HG02885 (cell line): Measurements from ENCODE around the gene SGMS2.

Source experiments
- ATAC-seq: cut with Tn5 transposase; IDR thresholded peaks from one replicate; pipeline ENCODE4 v1.9.1; 2021; ENCODE audit warnings: mild to moderate bottlenecking; ENCODE audit not compliant: unreplicated experiment, poor library complexity

Gene SGMS2

DNA sequence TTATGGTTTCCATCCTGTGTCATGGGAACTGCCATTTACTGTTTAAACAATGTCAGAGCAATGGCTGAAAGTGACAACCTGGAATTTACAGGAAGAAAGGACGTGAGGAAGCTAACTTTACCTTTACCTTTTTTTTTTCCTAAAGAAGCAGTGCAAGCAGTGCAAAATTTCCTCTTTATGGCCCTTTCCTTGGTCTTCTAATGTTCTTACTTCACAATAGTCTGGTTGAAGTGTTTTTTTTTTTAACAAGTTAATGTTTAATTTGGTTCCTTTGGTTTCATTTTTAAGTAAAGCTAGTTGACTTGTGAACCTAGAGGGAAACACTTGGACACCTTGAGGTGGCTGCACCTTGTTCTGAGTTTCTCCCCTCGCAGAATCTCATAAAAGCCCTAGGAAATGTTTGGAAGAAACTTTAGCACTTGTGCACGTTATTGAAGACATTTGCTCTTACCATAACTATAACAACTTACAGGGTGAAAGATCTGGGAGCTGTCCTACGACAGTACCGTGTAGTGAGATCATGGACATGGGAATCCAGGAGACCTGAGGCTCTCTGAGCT, 1.8 kb downstream of the SGMS2 start:
- no peak for ATAC-seq

DNA sequence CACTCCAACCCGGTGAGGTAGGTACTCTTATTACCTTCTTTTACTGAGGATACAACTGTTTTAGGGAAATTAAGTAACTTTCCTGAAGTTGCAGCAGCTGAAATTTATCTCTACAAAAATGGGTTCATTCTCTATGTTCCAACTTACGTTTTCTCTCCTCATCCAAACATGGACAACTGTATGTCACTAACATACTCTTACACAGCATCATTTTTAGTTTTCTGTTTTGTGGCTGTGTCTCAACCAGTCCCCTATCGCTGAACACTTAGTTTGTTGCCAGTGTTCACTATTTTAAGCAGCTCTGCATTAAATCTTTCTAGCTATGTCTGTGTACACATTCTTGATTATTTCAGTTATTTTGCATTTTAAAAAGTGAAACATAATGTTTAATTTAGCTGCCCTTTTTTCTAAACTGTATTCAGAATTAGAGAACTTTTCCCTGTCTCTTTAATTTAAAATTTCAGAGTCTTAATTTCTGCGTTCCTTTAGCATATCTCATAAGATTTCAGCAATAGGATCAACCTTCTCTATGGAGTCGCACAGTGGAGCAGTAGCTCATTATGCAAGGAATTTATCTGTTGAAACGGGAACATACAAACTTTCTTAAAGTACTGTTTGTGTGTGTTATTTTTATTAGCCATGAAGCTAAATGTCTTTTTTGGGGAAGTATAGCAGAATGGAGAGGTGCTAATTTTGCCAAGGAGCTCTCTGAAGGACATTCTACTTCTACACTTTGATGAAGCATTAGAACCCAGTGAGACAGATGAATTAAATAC, 3.8 kb downstream of the SGMS2 start:
- no peak for ATAC-seq

DNA sequence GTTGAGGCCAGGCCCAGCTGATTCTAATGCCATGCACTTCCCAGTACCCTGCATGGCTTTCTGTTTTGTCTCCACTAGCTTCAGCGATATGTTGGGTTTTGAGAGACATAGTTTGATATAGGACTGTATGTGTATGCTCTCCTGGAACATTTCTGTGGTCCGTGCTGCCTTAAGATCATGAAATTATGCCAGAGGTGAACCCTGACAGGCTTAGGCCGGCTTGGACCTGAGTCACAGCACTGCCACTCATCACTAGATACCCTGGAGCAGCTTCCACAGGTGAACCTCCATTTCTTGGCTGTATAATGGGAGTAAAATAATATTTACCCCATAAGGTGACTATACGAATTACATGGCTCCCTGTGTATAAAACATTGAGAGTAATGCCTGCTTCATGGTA, 6.4 kb downstream of the SGMS2 start:
- ATAC-seq, result no peak

DNA sequence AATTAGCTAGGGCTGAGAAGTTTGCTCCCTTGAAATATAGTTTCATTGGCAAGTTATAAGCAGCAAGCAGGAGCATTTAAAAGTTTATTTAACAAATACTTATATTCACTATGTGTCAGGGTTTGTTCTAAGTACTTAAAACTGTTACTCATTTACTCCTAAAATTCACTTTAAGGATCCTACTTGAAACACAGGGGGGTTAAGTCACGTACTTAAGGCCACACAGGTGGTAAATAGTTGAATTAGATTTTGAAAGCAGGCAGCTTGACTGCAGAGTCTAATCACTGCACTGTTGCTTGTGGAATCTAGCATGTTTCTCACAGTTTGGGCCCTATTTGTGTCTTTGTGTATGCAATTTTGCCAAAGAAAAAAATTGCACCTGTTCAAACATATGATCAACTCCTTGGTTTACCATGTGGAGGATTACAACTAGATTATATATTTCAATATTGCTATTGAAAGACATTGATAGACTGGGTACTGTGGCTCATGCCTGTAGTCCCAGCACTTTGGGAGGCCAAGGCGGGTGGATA, 7.6 kb downstream of the SGMS2 start:
- no peak for ATAC-seq

DNA sequence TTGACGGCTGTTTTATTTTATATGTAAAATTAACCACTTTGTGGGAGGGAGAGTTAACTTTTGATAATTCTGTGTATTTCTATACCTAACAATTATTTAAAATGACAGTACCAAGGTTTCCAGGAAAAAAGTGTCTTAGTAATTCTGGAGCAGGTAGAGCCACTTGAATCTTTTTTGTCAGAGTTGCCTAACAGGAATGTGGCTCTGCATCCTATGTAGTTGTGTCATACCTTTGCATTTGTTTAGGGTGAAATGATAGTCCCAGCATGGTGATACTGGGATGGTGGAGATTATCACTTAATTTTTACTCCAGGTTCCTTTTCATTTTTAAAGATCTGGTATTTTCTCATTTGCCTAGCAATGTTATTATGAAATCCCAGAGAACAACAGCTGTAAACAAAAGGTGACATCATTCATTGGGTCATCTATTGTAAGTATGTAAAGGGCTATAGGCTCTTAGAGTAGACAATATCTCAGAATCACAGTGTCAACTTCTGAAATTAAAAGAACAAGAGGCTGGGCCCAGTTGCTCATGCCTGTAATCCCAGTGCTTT, 9.6 kb downstream of the SGMS2 start:
- no peak for ATAC-seq

DNA sequence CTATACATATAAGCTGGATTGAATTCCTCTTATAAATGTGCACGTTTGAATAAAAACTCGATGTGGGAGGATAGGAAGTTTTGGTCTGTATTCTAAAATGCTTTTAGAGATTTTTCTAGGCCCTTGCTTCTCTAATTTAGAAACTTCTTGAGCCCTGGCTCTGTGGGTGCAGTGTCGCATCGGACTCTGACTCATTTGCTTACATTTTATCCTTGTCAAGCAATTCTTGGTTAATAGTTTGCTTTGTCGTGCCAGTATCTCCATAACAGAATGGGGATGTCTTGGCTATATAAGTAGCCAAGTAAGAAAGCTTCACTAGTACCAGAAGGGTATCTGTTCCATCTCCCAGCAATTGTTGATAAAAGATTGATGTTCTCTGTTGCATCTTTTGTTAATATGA, 10.7 kb downstream of the SGMS2 start:
- no peak for ATAC-seq

DNA sequence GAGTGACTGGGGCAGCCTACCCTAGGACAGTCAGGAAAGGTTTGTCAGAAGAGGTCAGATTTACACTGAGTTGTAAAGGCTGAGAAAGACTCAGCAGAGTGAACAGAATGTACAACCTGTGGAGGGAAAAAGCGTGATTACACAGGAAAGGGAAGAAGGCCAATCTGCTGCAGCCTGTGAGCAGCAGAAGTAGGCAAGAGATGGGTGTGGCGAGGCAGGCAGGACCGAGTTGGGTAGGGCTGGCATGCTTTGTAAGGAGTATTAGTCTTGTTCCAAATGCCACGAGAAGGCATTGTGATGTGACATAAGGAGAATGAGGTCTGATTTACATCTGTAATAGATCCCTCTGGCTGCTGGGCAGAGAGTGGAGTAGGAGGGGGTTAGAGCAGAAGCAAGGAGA, 12.6 kb downstream of the SGMS2 start:
- ATAC-seq, result no peak

DNA sequence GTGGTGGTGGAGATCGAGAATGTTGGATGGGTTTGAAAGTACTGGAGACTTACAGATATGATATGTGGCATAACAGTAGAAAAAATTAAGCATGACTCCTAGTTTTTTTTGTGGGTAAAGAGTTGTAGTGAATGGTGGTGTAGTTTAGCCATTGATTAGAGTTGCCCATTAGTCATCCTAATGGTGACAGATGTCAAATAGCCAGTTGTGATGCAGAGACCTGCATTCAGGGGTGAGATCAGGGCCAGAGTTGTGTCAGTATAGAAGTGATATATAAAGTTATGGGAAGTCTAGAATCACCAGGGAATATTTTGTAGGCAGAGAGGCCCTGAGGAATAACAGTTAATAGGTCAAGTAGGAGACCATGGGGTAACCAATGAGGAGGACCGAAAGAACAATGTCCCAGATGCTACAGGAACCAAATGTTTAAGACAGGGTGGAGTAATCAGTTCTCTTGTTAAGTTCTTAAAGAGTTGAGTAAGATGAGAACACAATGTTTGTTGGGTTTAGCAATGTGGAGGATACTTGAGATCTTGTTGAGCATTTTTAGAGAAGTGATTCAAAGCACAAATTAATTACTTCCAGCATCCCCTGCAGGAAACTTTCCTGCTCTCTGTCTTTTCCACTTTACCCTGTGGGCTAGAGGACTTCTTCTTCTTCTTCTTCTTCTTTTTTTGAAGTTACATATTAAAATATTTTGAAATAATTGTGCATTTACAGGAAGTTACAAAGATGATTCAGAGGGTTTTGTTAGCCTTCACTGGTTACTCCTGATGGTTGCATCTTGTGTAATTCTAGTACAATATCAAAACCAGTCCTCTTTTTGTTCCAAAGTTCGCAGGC, 13.3 kb downstream of the SGMS2 start:
- ATAC-seq, result no peak

DNA sequence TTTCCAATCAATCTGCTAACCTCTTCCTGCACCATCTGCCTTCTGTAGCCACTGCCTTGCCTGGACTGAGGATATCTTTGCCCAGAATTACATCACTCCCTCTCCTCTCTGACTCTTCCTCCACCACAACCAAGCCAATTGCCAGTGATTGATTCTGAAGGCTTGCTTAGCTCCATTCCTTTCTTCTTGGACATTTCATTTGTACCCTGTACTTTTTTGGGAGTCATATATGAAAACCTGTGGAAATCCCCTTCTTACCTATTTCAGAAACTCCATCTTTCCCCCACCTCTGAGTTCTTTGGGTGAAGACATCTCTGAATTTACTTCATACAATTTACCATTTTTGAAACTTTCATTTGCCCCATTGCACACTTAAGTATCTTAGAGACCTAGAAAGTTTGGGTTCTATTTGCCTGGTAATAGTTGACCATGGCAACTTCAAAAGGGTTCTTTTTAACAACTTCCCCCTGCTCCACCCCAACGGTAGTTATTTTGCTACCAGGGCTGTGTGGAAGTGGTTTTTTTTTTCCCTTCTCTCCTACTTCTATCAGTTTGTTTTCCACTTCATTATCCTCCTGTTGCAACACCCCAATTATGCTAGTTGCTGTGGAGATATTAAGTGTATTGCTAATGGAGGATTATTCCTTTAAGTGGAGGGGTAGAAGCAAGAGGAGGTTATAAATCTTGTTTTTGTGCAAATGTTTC, 14.3 kb downstream of the SGMS2 start:
- no peak for ATAC-seq

DNA sequence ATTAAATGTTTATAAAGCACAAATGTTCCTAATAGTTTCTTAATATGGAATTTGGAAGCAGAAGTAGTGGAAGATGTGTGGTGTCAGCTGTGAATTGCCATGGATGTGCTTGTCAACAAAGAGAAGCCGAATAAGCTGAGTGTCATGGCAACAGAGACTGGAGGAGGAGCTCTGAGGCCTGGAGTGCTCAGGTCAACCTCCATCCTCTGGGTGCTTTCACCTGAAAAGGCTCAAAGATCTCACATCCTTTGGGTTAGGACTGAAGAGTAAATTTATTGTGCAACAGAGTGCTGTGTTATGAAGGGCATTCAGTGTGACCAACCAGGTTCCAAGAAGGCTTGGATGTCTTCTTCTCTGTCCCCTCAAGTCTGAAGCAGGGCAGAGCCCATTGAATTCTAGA, 18.7 kb downstream of the SGMS2 start:
- no peak for ATAC-seq

DNA sequence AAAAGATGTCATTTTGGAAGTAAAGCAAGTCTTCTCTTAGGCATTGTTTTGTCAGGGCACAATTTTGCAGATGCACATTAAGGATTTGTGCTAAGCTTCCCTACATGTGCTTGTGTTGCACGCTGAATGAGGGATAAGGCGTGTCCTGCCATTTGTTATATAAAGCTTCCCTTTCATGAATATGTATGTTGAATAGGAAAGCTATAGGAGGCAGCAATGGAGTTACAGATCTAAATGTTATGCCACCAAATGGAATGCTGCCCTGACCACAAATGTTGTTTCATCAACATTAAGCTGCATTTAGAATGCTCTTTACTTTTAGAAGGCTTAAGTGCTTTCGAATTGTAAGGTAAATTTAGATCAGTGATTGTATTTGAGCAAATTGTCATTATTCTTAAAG, 20.9 kb downstream of the SGMS2 start:
- no peak for ATAC-seq

DNA sequence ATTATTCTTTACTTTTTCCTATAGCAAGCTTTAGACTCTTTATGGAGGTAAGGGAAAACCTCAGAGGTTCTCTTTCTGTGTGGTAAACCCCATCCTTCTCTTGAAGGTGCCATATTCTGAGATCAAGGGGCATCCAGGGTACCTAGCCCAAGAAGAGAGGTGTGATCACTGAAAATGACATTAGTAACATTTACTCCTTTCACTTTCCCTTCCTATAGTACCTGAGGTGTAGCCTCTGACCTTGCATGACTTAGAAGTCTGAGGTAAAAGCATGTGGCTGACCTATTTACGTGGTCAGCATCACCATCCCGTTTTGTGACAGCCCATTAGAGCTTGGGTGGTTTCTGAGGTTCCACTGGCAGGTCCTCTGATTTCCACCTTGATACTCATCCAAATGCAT, 25.7 kb downstream of the SGMS2 start:
- ATAC-seq, result no peak

DNA sequence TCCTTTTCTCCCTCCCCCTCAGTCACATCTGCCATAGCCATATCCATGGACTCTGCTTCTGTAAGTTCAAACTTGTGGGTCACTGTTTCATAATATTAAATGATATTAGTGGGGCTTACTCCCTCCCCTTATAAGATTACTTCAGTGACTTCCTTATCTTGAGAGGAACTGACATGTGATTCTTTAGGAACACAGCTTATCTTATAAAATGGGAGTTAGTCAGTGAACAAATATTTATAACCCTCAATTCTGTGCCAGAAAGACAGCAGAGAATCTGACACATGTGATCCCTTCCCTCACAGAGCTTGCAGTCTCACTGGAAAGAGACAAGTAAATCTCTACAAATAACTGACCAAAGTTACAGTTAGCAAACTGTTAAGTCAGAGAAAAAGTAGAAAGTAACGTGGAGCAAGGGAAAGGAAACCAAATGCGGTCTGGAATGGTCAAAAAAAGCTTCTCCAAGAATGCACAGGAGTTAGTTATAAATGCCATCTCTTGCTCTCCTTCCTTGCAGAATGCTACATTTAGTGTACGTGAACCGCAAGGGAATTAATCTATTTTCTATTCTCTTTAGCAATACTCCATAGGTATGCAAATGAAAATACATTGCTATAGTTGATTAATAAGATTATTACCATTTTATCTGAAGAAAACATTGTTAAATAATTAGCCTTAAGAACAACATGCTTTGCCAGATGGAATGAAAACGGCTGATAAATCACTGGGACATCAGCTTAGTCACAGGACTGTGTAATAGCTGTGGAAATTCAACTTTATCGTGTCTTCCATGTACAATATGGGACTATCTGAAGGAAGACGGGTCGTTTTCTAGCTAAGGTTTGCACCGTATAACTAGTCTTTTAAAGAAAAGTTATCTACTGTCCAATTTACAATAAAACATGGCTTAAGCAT, 29.0 kb downstream of the SGMS2 start:
- no peak for ATAC-seq

DNA sequence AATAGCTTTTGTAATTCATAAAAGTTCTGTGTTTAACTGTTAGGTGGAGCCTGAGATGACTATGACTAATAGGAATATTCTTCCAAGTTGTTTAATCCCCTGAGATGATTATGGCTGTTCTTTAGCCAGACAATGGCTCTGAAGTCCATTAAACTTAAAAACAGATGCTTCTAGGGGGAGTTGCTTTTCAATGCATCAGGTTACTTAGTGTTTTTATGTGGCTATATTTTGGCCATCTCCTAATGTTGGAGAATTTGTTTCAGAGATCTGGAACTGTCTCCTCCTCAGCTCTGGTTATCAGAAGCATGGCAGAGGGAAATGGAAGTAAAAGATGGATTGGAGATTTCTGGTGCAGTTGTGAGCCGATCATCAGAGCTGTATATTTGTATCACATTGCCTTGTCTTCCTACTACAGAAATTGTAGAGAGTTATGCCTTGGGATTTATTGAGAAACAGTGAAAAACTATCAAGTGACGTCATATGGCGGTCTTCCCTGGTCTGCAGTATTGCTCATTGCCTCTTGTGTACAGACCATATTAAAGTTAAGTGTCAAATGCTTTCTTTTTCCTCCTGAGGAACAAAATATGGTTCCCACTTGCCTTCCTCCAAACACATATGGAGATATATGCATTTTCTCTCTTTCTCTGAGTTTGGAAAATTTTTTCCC, 29.8 kb downstream of the SGMS2 start:
- ATAC-seq, result no peak

DNA sequence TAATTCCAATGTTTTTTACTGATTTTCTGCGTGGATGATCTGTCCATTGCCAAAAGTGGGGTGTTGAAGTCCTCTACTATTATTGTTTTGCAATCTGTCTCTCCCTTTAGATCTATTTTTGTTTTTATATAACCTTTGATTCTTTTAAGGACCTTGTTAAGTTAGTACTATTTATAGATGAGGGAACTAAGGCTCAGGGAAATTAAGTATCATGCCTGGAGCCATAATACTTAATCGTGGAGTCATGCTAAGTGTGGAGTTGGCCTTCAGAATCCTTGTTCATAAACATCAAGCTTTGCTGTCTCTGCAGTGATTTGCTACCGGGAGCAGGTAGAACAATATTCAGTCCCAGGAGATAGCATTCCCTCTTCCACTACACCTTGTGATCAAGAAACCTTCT, 31.0 kb downstream of the SGMS2 start:
- ATAC-seq, result no peak

DNA sequence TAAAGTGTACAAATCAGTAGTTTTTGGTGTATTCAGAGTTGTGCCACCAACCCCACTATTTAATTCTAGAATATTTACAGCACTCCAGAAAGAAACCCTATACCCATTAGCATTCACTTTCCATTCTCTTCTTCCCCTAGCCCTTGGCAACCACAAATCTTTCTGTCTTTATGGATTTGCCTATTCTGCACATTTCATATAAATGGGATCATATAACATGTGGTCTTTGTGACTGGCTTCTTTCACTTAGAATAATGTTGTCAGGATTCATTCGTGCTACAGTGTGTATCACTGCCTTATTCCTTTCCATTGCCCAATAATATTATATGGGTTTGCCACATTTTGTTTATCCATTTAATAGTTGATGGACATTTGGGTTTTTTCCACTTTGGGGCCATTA, 32.2 kb downstream of the SGMS2 start:
- no peak for ATAC-seq

DNA sequence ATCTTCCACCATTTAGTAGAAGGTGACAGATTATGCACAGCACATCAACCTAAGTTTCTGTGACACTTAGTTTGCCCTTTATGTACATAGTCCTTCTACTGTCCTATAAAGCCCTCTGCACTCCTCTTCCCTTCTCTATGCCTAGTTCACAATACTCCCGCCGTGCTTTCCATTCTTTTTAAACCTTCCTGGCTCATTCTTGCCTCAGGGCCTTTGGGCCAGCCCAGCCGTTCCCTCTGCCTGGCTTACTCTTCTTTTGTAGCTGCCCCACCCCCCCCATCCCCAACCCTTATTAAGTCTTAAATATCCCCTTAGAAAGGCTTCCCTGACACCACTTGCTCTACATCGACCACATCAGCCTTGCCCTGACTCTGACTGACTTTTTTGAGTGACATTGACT, 33.0 kb downstream of the SGMS2 start:
- no peak for ATAC-seq

DNA sequence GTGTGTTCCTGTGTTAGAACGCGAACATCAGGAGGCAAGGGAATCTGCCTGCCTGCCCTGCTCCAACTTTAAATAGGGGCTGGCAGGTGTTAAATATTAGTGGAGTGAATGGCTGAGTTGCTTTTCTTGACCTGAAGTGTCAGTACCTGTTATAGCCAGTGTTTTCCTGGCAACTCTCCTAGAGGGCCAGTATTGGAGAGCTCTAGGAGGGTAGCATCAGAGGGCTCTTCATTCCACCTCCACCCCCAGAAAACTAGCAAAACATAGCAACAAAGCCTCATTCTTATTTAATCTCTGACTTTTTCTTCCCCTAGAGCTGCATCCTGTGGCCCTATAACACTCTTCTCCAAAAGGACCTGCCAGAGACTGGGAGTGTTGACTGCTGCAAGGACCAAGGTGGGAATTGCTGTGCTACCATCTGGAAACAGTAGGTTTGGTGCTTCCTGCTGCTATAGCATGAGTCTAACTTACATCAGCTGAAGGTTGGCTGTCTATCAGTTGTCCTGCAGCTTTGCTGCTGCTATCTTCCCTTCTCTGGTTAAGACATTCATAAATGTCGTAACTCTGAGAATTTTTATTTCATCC, 33.5 kb downstream of the SGMS2 start:
- ATAC-seq, result no peak
